Measurements from ENCODE around the gene REN. TPM values are rescaled to one million over a fixed set of nuclear protein-coding genes. Genes with fewer than 3 reads are reported as not detected.

Gene REN
- total RNA-seq, 1 donor from 2014 or later = not detected

DNA sequence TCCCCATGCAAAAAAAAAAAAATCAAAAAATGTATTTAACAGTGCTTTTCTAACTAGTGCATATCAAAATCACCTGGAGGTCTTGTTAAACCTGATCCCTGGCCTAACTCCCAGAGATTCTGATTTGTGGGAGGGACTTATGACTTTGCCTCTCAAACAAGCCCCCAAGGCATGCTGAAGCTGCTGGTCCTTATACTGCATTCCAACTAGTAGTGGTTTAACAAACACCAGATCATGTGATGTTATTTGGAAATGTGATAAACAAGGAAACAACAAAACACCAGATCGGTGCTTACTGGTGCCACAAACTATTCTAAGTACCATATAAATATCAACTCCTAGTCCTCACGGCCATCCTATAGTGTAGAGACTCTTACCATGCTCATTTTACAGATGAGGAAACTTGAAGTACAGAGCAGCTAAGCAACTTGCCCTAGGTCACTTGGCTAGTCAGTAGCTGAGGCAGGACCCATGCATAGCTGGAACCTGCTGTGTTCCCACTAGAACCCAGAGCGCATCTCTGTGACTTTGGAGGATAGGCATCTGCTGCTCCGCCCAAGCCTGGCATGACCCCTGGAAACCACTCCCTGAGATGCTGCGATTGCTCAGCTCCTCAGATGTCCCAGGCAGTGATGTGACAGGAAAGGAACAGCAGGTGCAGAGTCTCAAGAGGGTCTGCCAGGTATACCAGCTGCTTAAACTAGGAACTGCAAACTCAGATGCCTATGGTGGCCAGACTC, 55.1 kb downstream of the REN start:
- DNase-seq (ENCODE audit: low read depth in 2 of 2) = no peak

GRCh38 chr1:204108312-204109141, 57.6 kb downstream of the REN start:
- DNase-seq (ENCODE audit: low read depth in 2 of 2) = peak; percentile 84 to 89

- no peak for DNase-seq (ENCODE audit: low read depth in 2 of 2)
Observed at GRCh38 chr1:204107892-204108291, 58.2 kb downstream of the REN start.

DNA sequence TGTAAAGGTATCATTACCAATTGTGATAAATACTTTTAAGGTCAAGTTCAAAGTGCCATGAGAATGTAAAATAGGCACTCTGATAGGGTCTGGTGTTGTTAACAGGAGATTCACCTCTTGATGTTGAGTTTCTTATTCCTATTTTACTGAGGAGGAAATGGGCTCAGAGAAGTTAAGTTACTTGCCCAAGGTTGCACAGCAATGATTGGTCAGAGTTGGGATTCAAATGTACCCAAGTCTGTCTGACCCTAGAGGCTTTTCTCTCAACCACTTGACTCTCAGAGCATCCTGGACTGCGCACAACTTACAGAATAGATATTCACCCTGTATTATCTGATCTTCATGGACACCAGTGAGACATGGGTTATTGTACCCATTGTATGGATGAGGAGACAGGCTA, 59.3 kb downstream of the REN start:
- no peak for DNase-seq (ENCODE audit: low read depth in 2 of 2)

GRCh38 chr1:204105131-204105515, 61.0 kb downstream of the REN start:
- no peak for DNase-seq (ENCODE audit: low read depth in 2 of 2)

Other genes starting within 250 kb of the REN start
- gene SOX13, start 93.2 kb downstream of the REN start, total RNA-seq = 7.4 and 8.9 TPM in 2 replicates
- gene ETNK2, start 14.3 kb downstream of the REN start, total RNA-seq = 13.0 and 13.6 TPM in 2 replicates
- gene KISS1, start 30.2 kb upstream of the REN start, total RNA-seq = 0.38 and 1.2 TPM in 2 replicates
- gene GOLT1A, start 47.7 kb upstream of the REN start, total RNA-seq = 0.13 TPM in 1 of 2 replicates, not detected in the other
- gene PLEKHA6, start 193.6 kb upstream of the REN start, total RNA-seq = 0.89 and 1.5 TPM in 2 replicates
- 17.5 and 21.1 TPM in 2 replicates for gene PPP1R15B, start 245.5 kb upstream of the REN start, total RNA-seq

Measured in dermis microvascular lymphatic vessel endothelial cell (primary cell).